C4-2B (cell line): ENCODE measurements around the gene CD81.

Source experiments
- CTCF ChIP-seq: fragments of 450-650 bp; conservative IDR thresholded peaks from 2 replicates; pipeline ENCODE4 v1.5.1; 2017; ENCODE audit warnings: mild to moderate bottlenecking
- ZFX ChIP-seq: fragments of 450-650 bp; IDR thresholded peaks from 2 replicates; pipeline ENCODE4 v1.6.1; 2017

GRCh38 chr11:2402890-2403645, 26.0 kb downstream of the CD81 start:
- TF ChIP-seq CTCF = no peak
- TF ChIP-seq ZFX = no peak
